ENCODE data around the gene SUPT7L. TPM values are rescaled to one million over a fixed set of nuclear protein-coding genes. Genes with fewer than 3 reads are reported as not detected.
"Not testable (repeated sequence)": the region's sequence is repeated elsewhere in the genome, so short reads cannot be mapped to it uniquely, and the experiment has no call there.

SUPT7L gene
- total RNA-seq, 2 donors from 2014 or later, result 18.4 to 22.8 TPM

GRCh38 chr2:27651056-27651455 is 12.4 kb downstream of the SUPT7L start:
- intact Hi-C loops (cut with DNase I), result no loop called here
- DNase-seq (ENCODE audit: low spot score), result no peak

DNA sequence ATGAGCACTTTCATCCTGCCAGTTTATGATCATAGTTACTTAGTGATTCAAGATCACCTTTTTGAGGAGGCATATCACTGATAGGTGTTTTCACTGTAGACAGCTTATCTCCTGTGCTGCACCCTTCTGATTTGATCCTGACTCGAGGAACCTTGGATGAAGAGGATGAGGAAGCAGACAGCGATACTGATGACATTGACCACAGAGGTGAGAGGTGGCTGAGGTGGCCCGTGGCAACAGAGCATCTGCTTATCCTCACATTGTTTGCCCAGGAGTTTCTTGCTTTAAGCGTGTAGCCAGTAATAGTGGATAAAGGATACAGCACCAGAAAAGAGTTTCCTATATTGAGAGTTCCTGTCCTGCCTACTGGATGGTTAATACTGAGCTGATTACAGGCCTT is 15.7 kb downstream of the SUPT7L start:
- intact Hi-C loops (cut with DNase I), result no loop called here
- DNase-seq (ENCODE audit: low spot score), result no peak

DNA sequence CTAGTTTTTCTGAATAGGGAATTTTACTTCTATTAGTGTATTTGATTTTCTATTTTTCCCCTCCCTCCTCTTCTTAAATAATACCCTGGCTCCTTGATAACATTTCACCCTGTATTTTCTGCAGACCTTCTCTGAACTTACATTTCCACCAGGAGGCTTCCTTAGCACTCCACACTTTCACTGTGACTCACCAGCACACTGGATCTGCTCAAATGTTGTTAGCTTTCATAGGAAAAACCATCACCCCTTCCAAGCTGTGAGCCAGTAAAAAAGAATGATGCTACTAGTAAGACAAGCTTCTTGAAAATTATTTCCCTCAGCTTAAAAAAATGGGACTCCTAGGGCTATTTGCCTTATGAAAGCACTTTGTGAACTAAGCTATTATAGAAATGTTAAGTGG is 16.1 kb downstream of the SUPT7L start:
- intact Hi-C loops (cut with DNase I), result no loop called here
- no peak for DNase-seq (ENCODE audit: low spot score)

DNA sequence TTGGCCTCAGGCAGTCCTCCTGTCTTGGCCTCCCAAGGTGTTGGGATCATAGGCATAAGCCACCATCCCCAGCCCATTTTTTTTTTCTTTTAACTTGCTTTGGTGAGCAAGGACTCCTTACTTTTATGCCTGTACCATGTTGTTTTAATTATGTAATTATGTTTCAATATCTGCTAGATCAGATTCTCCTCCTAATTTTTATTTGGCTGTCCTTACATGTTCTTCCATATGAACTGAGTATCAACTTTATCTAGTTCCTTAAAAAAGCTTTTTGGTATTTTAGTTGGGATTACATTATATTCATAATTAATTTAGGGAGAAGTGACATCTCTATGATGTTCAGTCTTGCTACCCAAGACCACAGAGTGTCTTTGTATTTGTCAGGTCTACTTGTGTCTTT is 18.2 kb downstream of the SUPT7L start:
- no peak for DNase-seq (ENCODE audit: low spot score)
- intact Hi-C loops (cut with DNase I), result no loop called here

GRCh38 chr2:27640722-27641245 is 22.6 kb downstream of the SUPT7L start:
- intact Hi-C loops (cut with DNase I), result no loop called here
- no peak for DNase-seq (ENCODE audit: low spot score)

DNA sequence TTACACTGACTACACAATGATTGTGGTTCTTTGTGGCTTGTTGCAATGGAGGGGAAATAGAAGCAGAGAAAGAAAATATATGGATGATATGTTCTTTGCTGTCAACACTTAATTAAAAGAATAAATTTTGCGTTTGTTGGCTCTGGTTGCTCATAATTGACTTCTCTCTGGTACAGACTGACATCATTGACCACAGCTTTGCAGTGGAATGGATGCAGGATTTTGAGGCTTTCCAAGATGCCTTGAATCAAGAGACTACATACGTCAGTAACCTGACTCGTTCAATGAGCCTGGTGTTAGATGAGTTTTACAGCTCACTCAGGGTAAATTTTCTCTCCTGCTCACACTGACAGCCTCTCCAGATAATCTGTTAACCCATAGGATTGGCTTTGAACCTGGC is 24.7 kb downstream of the SUPT7L start:
- intact Hi-C loops (cut with DNase I), result no loop called here
- DNase-seq (ENCODE audit: low spot score), result no peak

DNA sequence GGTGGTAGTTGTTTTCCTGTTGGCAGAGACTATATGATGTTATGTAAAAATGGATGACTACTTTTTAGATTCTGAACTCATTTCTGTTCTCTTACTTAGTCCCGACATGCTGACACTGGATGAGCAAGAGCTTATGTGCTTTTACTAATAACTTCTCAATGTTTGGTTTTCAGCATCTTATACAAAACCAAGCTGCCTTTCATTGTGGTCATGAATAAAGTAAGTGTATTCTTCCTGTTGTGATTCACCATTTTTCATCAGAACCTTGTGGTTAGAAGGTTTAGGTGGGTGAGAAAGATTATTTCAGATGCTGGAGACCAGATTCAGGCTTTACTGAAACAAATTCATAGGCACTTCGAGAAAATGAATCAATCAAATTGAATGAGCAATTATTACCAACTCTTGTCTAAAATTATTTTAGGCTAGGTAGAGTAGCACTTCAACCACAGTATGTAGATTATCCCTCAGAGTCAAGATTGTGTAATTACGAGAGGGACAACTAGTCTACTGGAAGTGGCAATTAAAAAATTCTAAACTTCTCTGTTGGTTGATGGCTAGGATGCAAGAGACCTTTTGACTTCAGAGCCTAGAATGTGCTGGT is 25.3 kb downstream of the SUPT7L start:
- no peak for DNase-seq (ENCODE audit: low spot score)
- intact Hi-C loops (cut with DNase I), result no loop called here

DNA sequence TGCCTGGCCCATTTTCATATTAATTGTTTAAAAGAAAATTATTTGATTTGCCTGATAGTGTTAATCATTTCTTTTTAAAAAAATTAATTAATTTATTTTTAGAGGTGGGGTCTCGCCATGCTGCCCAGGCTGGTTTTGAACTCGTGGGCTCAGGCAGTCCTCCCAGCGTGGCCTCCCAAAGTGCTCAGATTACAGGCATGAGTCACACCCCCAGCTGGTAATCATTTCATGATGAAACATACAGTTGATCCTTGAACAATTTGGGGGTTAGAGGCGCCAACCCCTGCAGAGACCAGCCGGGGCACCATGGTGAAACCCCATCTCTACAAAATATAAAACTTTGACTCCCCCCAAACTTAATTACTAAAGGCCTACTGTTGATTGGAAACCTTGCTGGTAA is 26.6 kb downstream of the SUPT7L start:
- DNase-seq (ENCODE audit: low spot score), result no peak
- intact Hi-C loops (cut with DNase I), result no loop called here

GRCh38 chr2:27634291-27634690 is 29.1 kb downstream of the SUPT7L start:
- no peak for DNase-seq (ENCODE audit: low spot score)
- intact Hi-C loops (cut with DNase I), result no loop called here

GRCh38 chr2:27630257-27630656 is 33.2 kb downstream of the SUPT7L start:
- intact Hi-C loops (cut with DNase I); DNase-seq (ENCODE audit: low spot score): not testable (repeated sequence)

GRCh38 chr2:27628767-27629709 is 34.4 kb downstream of the SUPT7L start, which contains the start of the genes CCDC121 and GPN1:
Gene CCDC121, minus strand, starts transcription at chr2:27629012. Its CDS starts 1,213 bp downstream, at chr2:27627799.
Gene GPN1, plus strand, starts transcription at chr2:27629050. Its CDS starts 9 bp downstream, at chr2:27629059.
- peak; percentile 98 for DNase-seq (ENCODE audit: low spot score)
- intact Hi-C loops (cut with DNase I), result no loop called here

- intact Hi-C loops (cut with DNase I), result no loop called here
- DNase-seq (ENCODE audit: low spot score), result no peak
Measured at GRCh38 chr2:27627963-27628766, 35.2 kb downstream of the SUPT7L start.

DNA sequence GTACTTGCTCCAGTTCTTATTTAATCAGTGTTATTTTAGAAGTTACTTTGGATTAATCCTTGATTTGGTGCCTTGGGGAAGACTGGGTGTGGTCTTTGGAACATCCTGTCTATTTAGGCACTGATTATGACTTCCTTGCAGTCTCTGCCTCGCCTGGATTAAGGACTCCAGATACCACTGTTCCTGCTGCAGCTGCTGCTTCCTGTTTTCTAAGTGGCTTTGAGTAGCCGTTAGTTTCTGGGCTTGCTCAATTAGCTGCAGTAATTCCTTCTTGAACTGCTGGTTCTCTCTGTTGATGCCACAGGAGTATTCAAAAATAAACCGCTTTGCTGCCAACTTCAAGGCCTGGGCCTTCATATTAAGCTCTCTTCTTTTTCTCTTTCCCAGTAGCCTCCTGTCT is 36.5 kb downstream of the SUPT7L start:
- DNase-seq (ENCODE audit: low spot score); intact Hi-C loops (cut with DNase I): not testable (repeated sequence)

DNA sequence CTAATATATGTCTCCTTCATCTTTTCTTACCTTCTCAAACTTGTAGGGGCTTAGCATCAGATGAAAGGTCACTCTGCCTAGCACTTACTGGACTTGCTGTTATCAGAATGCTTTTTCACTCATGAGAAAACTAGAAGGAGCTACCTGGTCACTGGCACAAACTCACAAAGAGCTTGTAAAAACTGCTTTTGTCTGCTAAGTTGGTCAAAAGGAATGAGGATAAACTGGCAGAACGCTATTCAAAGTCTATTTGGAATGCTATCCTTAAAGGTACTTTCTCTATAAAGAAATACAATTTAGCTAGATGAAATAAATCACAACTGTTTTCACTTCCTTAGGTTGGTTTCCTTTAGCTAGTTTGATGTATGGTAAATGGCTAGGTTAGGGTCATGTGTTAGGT is 37.1 kb downstream of the SUPT7L start:
- DNase-seq (ENCODE audit: low spot score); intact Hi-C loops (cut with DNase I): not testable (repeated sequence)

DNA sequence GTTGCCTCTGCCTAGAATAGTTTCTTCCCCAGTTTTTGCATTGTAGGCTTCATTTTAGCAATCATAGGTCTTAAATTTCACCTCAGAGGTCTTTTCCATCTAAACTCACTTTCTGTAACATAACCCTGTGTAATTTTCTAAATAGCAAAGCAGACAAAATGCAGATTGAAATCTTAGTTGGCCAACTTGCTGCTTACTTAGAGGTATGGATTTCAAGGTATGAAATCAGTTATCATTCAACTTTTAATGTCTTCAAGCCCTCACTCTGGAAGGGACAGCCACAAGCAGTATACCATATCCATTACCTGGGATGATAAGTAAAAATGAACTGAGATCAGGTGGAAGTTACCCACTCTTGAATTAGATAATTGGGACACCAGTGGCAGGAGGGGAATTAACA is 38.5 kb downstream of the SUPT7L start:
- DNase-seq (ENCODE audit: low spot score), result no peak
- intact Hi-C loops (cut with DNase I), result no loop called here

- intact Hi-C loops (cut with DNase I), result no loop called here
- no peak for DNase-seq (ENCODE audit: low spot score)
Measured at GRCh38 chr2:27622921-27623384, 40.5 kb downstream of the SUPT7L start.

DNA sequence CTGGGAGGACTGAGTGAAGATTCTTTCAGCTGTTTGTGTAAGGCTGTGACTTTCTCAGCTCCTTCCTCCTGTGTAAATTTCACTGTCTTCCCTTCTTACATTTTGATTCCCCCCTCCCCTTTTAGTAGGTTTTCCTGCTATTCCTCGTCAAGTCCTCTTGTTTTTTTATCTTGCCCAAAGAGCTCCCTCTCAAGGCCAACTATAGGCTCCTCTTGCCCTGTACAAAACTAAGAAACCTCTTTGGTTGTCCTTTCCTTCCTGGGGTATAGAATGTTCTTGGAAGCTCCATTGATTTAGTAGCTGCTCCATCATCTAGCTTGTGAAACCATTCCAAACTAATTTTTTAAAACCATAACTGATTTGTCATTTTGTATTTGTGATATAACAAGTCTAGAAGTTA is 41.9 kb downstream of the SUPT7L start:
- intact Hi-C loops (cut with DNase I), result no loop called here
- DNase-seq (ENCODE audit: low spot score), result no peak

DNA sequence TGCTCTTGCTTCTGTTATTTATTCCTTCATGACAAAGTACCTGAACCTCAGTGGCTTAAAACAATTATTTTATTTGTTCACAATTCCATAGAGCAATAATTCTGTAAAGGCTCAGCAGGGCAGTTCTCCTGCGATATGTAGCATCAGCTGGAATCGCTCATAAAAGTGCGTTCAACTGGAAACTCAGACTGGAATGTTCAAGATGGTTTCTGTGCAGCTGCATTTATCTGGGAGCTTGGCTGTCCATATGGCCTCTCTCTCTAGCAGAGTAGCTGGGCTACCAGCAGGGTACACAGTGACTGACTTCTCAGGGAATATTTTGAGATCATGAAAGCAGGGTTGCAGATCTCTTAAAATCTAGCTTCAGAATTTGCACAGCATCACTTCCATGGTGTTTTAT is 48.1 kb downstream of the SUPT7L start:
- DNase-seq (ENCODE audit: low spot score), result no peak

GRCh38 chr2:27613985-27614384 is 49.4 kb downstream of the SUPT7L start:
- DNase-seq (ENCODE audit: low spot score), result no peak
- intact Hi-C loops (cut with DNase I), result no loop called here

More for the DNA sequence above, 48.1 kb downstream of the SUPT7L start:
- intact Hi-C loops (cut with DNase I), result no loop called here

Measured in posterior vena cava (tissue), 2 donors.